ENCODE data around the gene F2RL3.
"Not testable (repeated sequence)": the region's sequence is repeated elsewhere in the genome, so short reads cannot be mapped to it uniquely, and the experiment has no call there.

F2RL3 gene

GRCh38 chr19:16888629-16889365 is at the start of gene F2RL3:
Gene F2RL3, plus strand, starts transcription at chr19:16888999. Its CDS starts 191 bp downstream, at chr19:16889190.
- no peak for DNase-seq

GRCh38 chr19:16841391-16841926 is 47.3 kb upstream of the F2RL3 start:
- DNase-seq, result no peak

DNA sequence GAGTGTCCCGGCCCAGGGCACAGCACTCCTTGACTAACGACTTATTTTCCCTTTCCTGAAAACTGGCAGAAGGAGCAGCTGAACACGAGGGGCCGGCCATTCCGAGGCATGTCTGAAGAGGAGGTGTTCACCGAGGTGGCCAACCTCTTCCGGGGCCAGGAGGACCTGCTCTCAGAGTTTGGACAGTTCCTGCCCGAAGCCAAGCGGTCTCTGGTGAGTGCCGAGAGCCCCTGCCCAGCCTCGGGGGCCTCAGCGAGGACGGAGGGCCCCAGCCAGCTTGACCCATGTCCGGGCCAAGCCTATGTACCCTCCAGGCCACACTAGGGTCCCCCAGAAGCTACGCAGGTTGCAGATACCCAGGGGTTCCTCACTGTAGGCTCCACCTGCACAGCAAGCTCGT is 41.9 kb upstream of the F2RL3 start:
- no peak for DNase-seq

- DNase-seq, result no peak
These were observed 41.4 kb upstream of the F2RL3 start for GRCh38 chr19:16847430-16847829.

GRCh38 chr19:16849168-16849567 is 39.6 kb upstream of the F2RL3 start:
- no peak for DNase-seq

DNA sequence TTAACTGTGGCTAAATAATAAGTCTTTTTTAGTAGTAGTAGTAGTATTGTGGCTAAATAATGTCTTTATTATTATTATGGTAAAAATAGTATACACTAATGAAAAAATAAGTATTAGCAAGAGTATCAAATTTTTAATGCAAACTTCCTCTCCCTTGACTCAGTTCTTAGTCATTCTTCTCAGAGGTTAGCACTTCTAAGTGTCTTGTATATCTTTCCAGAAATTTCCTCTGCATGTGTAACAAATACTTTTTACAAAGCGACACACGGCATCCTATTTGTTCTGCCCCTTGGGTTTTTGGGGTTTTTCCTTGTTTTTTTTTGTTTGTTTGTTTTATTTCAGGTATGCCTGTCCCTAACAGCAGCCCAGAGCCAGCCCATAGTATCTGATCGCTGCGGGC is 38.7 kb upstream of the F2RL3 start:
- DNase-seq, result no peak

DNA sequence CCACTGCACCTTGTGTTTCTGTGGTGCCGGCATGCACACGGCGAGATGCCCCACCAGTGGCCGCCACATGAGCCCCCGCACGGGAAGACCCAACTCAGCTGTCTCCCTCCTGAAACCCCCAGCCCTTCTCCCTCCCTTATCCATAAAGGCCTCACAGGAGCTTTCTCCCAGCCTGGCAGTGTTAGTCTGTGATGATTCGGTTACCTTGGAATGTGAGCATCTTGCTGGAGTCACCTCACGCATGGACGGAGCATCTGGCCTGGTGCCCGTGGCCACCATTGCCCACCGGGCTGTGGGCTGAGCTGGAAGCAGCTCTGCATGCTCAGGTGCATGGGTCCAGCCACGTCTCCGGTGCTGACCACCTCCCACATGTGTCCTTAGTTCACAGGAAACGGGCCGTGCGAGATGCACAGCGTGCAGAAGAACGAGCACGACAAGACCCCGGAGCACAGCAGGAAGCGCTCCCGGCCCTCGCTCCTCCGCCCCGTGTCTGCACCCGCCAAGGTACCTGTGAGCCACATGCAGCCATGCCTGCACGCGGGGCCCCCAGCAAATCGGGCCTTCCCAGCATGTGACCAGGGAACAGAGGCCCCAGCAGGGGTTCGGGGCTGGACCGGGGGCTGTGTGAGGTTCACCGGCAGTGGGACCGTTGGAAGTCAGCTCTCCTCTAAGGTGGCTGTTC is 37.6 kb upstream of the F2RL3 start:
- no peak for DNase-seq

DNA sequence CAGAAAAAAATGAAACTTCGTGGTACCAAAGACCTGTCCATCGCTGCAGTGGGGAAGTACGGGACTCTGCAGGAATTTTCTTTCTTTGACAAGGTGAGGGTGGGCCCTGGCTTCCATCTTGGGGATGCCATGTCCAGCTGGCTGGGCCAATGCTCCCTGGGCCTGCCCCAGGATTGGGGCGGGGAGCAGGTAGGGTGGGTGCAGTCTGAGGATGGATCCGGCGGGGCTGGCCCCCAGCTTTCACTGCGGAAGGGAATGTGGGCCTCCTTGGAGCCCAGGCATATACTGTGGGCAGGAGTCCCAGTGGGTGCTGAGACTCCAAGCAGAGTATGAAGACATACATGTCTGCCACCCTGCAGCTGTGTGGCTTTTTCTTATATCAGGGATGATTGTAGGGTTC is 35.7 kb upstream of the F2RL3 start:
- DNase-seq, result no peak

- no peak for DNase-seq
These were observed 32.7 kb upstream of the F2RL3 start for GRCh38 chr19:16856091-16856490.

GRCh38 chr19:16859626-16860025 is 29.2 kb upstream of the F2RL3 start:
- no peak for DNase-seq

DNA sequence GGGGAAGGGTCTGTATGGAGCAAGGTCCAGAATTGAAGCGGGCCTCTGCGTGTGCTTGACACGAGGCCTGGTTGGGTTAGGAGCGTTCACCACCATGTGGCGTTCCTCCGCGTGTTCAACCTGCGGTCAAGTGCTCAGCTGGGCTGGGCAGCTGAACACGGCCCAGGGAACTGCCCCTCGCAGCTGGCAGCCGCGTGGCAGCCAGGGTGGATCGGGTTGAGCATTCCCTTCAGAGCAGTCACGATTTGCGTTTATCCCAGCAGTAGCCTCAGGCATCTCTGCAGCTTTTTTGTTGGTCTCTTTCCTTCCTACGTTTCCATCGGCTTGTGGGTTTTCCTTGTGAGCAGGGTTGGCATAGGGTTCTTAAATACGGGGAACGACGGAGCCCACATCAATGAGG is 28.7 kb upstream of the F2RL3 start:
- DNase-seq, result no peak

DNA sequence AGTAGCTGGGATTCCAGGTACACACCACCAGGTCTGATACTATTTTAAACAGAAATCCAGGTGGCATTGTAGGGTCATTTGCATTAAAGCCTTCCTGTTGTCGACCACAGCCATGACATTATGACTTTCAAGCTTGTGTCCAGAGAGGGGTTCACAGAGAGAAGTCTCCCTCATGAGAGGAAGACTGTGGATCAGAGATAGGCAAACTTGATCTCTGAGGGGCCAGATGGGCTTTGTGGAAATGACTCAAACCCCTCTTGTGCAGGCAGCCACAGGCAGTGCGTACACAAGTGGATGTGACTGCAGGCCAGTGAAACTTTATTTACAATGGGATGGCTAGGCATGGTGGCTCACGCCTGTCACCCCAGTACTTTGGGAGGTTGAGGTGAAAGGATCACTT is 27.8 kb upstream of the F2RL3 start:
- DNase-seq, result no peak

DNA sequence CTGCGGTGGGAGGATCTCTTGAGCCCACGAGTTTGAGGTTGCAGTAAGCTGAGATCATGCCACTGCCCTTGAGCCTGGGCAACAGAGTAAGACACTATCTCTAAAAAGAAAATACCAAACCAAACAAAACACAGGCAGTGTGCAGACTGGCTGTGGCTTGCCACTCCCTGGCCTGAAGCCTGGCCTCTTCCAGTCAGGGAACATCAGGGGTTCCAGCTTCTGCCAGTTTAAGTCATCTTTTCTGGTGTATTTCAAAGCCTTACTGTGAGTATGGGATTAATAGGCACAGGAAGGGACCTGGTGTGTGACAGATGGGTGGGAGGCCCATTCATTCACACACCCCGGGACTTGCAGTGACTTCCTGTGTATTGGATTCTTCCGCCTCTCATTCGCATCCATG is 27.0 kb upstream of the F2RL3 start:
- no peak for DNase-seq

- no peak for DNase-seq
These were observed 25.9 kb upstream of the F2RL3 start for GRCh38 chr19:16862826-16863415.

GRCh38 chr19:16867211-16867610 is 21.6 kb upstream of the F2RL3 start:
- DNase-seq, result no peak

DNA sequence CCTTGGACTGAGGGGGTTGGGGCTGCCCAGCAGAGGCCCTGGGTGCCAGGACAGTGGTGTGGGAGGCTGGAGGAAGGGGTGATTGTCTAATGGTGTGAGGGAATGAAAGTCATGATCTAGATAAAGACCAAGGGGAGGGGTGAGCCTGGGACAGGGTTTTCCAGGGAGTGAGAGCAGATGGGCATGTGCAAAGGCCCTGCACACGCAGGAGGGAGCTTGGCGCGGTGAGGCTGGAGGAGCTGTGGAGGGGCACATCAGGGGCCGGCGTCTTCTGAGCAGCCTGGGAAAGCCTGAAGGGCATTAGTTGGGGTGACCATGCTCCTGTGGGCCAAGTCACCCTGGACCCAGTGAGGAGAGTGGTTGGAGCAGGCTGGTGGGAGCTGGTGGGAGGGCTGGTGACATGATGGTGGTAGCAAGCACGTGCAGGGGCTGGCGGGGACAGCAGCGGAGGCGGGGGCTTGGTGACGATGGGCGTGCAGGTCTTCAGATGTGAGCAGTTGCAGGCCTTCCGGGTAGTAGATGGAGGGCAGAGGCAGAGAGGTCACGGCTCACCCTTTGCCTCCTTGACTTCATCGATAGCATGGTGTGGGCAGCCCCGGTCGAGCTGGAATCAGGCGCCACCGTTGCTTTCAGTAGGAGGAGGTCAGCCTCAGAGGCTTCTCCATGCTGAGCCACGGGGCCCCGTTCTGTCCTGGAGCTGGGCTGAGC is 20.2 kb upstream of the F2RL3 start:
- DNase-seq, result no peak

GRCh38 chr19:16869331-16869972 is 19.3 kb upstream of the F2RL3 start:
- DNase-seq, result no peak

DNA sequence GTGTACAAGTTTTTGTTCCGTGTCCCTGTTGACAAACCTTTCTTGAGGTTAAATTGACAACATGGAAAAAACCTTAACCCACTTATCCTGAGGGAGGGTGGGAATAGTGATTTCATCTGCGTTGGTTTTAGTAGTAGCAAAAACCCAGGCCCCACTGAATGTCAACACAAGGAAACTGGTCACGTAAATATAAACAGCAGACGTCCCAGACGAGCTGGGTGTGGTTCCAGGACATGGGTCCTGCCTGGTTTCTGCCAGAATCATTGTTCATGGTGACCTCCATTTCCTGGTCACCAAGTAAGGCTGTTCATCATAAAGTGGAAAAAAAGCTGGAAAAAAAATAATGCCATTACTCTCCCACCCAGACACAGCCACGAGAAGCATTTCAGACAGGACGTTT is 16.9 kb upstream of the F2RL3 start:
- no peak for DNase-seq

DNA sequence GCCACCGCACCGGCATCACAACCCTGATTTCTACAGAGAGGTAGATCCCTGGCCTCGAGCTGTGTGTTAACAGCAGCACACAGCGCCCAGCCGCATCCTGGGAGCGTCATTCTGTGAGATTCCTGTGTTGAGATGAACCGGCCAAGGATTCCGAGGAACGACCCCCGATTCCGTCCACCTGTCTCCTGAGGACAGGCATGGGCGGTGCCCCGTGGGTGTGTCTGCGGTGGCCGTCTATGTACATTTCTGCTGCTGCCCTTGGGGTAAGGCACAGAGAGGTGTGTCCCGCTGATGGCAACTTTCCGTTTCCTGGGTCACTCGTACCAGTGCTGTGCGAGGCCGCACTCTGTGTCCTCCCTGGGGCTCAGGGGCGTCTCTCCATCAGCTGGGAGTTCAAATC is 16.1 kb upstream of the F2RL3 start:
- DNase-seq, result no peak

GRCh38 chr19:16873594-16873993 is 15.2 kb upstream of the F2RL3 start:
- DNase-seq, result no peak

- DNase-seq, result no peak
These were observed 14.4 kb upstream of the F2RL3 start for GRCh38 chr19:16874250-16874977.

DNA sequence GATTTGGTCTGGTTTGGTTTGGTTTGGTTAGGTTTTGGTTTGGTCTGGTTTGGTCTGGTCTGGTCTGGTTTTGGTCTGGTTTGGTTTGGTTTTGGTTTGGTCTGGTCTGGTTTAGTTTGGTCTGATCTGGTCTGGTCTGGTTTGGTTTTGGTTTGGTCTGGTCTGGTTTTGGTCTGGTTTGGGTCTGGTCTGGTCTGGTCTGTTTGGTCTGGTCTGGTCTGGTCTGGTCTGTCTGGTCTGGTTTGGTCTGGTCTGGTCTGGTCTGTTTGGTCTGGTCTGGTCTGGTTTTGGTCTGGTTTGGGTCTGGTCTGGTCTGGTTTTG is 13.9 kb upstream of the F2RL3 start:
- not testable (repeated sequence) for DNase-seq
